Measurements from ENCODE around the gene PNLDC1. TPM values are rescaled to one million over a fixed set of nuclear protein-coding genes. Genes with fewer than 3 reads are reported as not detected.
"Not testable (repeated sequence)": the region's sequence is repeated elsewhere in the genome, so short reads cannot be mapped to it uniquely, and the experiment has no call there.

PNLDC1 gene
- total RNA-seq, 2 donors from 2014 or later = not detected

GRCh38 chr6:159821726-159822125 lies 21.6 kb downstream of the PNLDC1 start:
- TF ChIP-seq CTCF (conservative IDR thresholded peaks at IDR 0.05) = no peak
- DNase-seq = no peak
- H3K4me3 ChIP-seq (ENCODE audit: low read length) = no peak overlapping the region
- WGBS, 2 experiments (ENCODE audit: insufficient coverage in 1 of 2, insufficient read length in 1 of 2) = 97% methylated on average over 5 to 10 of the region's 10 CpGs
- H3K27me3 ChIP-seq (ENCODE audit: control insufficient read depth, insufficient read depth, low read length, poor library complexity, severe bottlenecking) = no peaks in the 10 kb centered on the region
- Mint-ChIP-seq H3K4me3 (no peak overlapping the region), H3K4me1 (no peaks in the 10 kb centered on the region), H3K36me3 (ENCODE audit: low read depth) (no peaks in the 10 kb centered on the region), H3K27ac (no peak overlapping the region), H3K9me3 (no peaks in the 10 kb centered on the region), H3K27me3 (ENCODE audit: insufficient read depth) (peaks cover 7% of the 10 kb centered on the region)
- H3K36me3 ChIP-seq (ENCODE audit: control insufficient read depth, insufficient read depth, low read length) = no peaks in the 10 kb centered on the region
- H3K27ac ChIP-seq (ENCODE audit: low read depth, low read length) = no peak overlapping the region
- H3K9me3 ChIP-seq (ENCODE audit: control insufficient read depth, low read length) = no peaks in the 10 kb centered on the region
- no peak overlapping the region for H3K9ac ChIP-seq (ENCODE audit: extremely low read depth, low read length, poor library complexity, severe bottlenecking)
- H3K4me1 ChIP-seq (ENCODE audit: control insufficient read depth, insufficient read depth, low read length) = no peaks in the 10 kb centered on the region

GRCh38 chr6:159823953-159824352 lies 23.9 kb downstream of the PNLDC1 start:
- Histone ChIP-seq H3K27ac (ENCODE audit: low read depth, low read length) (no peak overlapping the region), H3K9ac (ENCODE audit: extremely low read depth, low read length, poor library complexity, severe bottlenecking) (no peak overlapping the region), H3K9me3 (ENCODE audit: control insufficient read depth, low read length) (no peaks in the 10 kb centered on the region), H3K4me1 (ENCODE audit: control insufficient read depth, insufficient read depth, low read length) (no peaks in the 10 kb centered on the region), H3K27me3 (ENCODE audit: control insufficient read depth, insufficient read depth, low read length, poor library complexity, severe bottlenecking) (no peaks in the 10 kb centered on the region), H3K36me3 (ENCODE audit: control insufficient read depth, insufficient read depth, low read length) (no peaks in the 10 kb centered on the region), H3K4me3 (ENCODE audit: low read length) (no peak overlapping the region)
- Mint-ChIP-seq H3K9me3 (no peaks in the 10 kb centered on the region), H3K4me1 (no peaks in the 10 kb centered on the region), H3K4me3 (no peak overlapping the region), H3K36me3 (ENCODE audit: low read depth) (no peaks in the 10 kb centered on the region), H3K27me3 (ENCODE audit: insufficient read depth) (peaks cover 3% of the 10 kb centered on the region), H3K27ac (no peak overlapping the region)
- DNase-seq = no peak
- no peak for TF ChIP-seq CTCF (conservative IDR thresholded peaks at IDR 0.05)
- WGBS, 2 experiments (ENCODE audit: insufficient coverage in 1 of 2, insufficient read length in 1 of 2) = 94% methylated on average over 3 of the region's 3 CpGs; no CpG with 5 or more reads in 1 of the 2 experiments

GRCh38 chr6:159824690-159825089 lies 24.6 kb downstream of the PNLDC1 start:
- not testable (repeated sequence) for H3K36me3 ChIP-seq (ENCODE audit: control insufficient read depth, insufficient read depth, low read length); H3K4me1 ChIP-seq (ENCODE audit: control insufficient read depth, insufficient read depth, low read length); H3K4me3 Mint-ChIP-seq; DNase-seq; H3K27me3 Mint-ChIP-seq (ENCODE audit: insufficient read depth); H3K9me3 Mint-ChIP-seq; H3K4me3 ChIP-seq (ENCODE audit: low read length); H3K4me1 Mint-ChIP-seq; H3K27ac Mint-ChIP-seq; H3K9ac ChIP-seq (ENCODE audit: extremely low read depth, low read length, poor library complexity, severe bottlenecking); H3K9me3 ChIP-seq (ENCODE audit: control insufficient read depth, low read length); H3K27me3 ChIP-seq (ENCODE audit: control insufficient read depth, insufficient read depth, low read length, poor library complexity, severe bottlenecking); H3K36me3 Mint-ChIP-seq (ENCODE audit: low read depth); H3K27ac ChIP-seq (ENCODE audit: low read depth, low read length)
- 94 to 100% methylated on average over 2 to 9 of the region's 9 CpGs for WGBS, 2 experiments (ENCODE audit: insufficient coverage in 1 of 2, insufficient read length in 1 of 2)

GRCh38 chr6:159826004-159826403 lies 25.9 kb downstream of the PNLDC1 start:
- H3K9me3 Mint-ChIP-seq = no peaks in the 10 kb centered on the region
- no peak for DNase-seq
- WGBS, 2 experiments (ENCODE audit: insufficient coverage in 1 of 2, insufficient read length in 1 of 2) = 96 to 100% methylated on average over 2 to 13 of the region's 13 CpGs
- no peaks in the 10 kb centered on the region for H3K36me3 ChIP-seq (ENCODE audit: control insufficient read depth, insufficient read depth, low read length)
- no peaks in the 10 kb centered on the region for H3K27me3 ChIP-seq (ENCODE audit: control insufficient read depth, insufficient read depth, low read length, poor library complexity, severe bottlenecking)
- no peak overlapping the region for H3K4me3 ChIP-seq (ENCODE audit: low read length)
- H3K27ac Mint-ChIP-seq = no peak overlapping the region
- H3K4me3 Mint-ChIP-seq = no peak overlapping the region
- H3K9ac ChIP-seq (ENCODE audit: extremely low read depth, low read length, poor library complexity, severe bottlenecking) = no peak overlapping the region
- H3K4me1 Mint-ChIP-seq = peaks cover 9% of the 10 kb centered on the region
- no peaks in the 10 kb centered on the region for H3K36me3 Mint-ChIP-seq (ENCODE audit: low read depth)
- H3K9me3 ChIP-seq (ENCODE audit: control insufficient read depth, low read length) = no peaks in the 10 kb centered on the region
- no peak overlapping the region for H3K27ac ChIP-seq (ENCODE audit: low read depth, low read length)
- H3K4me1 ChIP-seq (ENCODE audit: control insufficient read depth, insufficient read depth, low read length) = peaks cover 6% of the 10 kb centered on the region
- H3K27me3 Mint-ChIP-seq (ENCODE audit: insufficient read depth) = peaks cover under 1% of the 10 kb centered on the region
- TF ChIP-seq CTCF (conservative IDR thresholded peaks at IDR 0.05) = no peak

Data from endodermal cell (in vitro differentiated cells).